HG02943 (cell line): ENCODE results near the gene DHX16.
A peak's percentile ranks its signal among the peaks of the same experiment; 100 is the strongest.
"Not testable (repeated sequence)": the region's sequence is repeated elsewhere in the genome, so short reads cannot be mapped to it uniquely, and the experiment has no call there.

Source experiments
- ATAC-seq: cut with Tn5 transposase; IDR thresholded peaks from one replicate; pipeline ENCODE4 v1.9.1; 2021; ENCODE audit warnings: mild to moderate bottlenecking, low read depth, moderate library complexity; ENCODE audit not compliant: unreplicated experiment

The DHX16 gene

GRCh38 chr6:30672445-30673253, at the start of gene DHX16:
Gene DHX16 (minus strand): TSS chr6:30673006. CDS start chr6:30672841, 165 bp downstream.
- ATAC-seq = peak; percentile 62

GRCh38 chr6:30722025-30722279, 49.1 kb upstream of the DHX16 start:
- not testable (repeated sequence) for ATAC-seq

DNA sequence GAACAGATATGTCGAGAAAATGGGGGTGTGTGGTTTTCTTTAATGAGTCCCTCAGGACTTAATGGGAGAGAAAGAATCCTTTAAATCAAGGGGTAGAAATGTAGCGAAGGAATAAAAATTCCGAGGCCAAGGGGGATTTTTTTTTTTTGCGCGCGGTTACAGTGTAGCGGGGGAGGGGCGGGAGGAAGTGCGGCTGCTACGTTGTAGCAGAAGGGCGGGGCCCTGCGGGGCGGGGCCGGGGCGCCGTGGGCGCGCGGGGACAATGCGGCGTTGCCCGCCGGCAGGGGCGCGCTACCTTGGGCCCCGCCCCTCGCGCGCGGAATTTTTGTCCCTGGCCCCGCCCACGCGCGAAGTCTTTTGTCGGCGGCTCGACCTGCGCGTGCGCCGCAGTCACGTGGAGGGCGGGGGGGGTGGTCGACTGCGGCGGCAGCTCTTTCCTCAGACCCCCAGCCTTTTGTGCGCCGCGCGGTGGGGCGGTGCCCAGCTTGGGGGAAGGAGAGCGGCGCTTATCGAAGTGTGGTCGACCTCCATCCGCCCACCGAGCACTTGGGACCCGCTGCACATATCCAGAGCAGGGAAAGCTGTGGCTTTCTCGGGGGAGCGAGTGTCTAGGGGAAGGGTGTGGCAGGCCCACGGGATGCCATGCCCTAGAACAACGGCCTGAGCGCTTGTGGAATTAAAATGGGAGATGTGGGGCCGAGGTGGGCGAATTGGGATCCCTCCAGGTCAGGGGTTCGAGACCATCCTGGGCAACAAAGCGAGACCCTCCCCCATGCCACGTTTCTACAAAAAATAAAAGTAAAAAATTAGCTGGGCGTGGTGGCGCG, 48.6 kb upstream of the DHX16 start:
- no peak for ATAC-seq

DNA sequence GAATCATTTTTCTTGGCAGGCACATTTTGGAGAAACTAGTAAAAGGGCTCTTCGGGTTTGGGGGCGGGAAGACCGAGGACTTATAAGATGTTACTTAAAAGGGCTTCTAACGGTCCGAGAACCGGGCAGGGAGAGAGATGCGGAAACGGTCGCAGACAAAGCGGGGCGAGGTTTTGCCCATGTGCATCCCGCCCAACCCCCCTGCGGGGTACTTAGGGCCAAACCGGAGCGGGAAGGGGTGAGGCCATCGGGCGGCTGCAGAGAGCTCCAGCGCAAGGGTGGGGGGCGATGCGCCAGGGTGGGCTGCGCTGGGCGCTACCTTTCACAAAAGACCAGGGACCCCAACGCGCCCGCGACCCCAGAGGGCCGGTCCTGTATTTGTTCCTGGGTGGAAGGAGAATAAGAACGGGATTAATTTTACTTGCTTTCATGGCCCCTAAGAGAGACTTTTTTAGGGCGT, 48.0 kb upstream of the DHX16 start:
- no peak for ATAC-seq

DNA sequence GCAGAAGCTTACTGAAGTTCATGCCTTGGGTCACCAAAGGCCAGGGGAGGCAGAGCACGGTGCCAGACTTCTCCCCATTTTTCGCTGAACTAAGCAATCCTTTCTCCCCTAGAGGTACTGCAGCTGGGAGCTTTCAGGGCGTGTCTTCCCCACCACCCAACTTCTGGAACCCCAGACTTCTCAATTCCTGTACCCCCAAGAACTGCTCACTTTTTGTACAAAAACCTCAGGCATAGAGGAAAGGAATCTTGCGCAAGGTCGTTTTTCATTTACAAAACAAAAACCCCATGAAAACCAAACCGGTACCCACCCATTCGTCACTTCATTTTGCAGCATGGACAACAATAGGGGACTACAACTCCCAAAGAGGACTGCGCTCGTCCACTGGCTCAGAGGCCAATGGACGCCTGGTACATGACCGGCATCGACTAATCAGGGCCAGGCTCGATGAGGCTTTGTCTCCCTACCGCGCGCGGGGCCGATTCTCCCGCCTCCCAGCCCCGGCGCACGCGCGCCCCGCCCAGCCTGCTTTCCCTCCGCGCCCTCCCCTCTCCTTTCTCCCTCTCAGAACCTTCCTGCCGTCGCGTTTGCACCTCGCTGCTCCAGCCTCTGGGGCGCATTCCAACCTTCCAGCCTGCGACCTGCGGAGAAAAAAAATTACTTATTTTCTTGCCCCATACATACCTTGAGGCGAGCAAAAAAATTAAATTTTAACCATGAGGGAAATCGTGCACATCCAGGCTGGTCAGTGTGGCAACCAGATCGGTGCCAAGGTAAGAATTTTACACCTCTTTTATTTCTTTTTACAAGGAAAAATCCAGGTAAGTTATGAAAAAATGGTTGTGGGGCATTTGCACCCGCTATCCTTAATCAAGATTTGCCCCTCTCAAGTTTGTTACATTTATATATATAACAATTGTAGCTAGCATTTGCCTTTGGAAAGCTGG, 47.3 kb upstream of the DHX16 start, which contains the start of gene TUBB:
TSS of gene TUBB (plus strand) at position 562 of the 947 bp plus-strand sequence. CDS start at position 717, 155 bp downstream.
- ATAC-seq = peak; percentile 24

DNA sequence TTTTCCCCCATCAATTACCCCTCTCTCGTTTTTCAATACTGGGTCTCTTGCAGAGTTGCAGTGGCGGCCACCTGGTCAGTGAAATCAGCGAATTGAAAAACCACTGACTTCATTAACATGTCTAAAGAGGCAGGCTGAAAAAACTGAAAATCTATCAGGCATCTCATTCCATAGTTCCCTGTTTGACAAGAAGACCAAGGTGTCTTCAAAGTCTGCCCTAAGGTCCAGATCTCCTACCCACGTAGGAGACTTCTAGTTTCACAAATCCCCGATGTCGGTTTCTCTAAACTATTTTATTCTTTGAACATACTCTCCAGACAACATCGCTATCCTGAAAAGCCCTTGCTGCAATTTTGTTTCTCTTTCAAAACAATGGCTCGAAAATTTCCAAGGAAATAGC, 46.5 kb upstream of the DHX16 start:
- ATAC-seq = no peak

- not testable (repeated sequence) for ATAC-seq
Measured at GRCh38 chr6:30717845-30718720, 45.3 kb upstream of the DHX16 start.

DNA sequence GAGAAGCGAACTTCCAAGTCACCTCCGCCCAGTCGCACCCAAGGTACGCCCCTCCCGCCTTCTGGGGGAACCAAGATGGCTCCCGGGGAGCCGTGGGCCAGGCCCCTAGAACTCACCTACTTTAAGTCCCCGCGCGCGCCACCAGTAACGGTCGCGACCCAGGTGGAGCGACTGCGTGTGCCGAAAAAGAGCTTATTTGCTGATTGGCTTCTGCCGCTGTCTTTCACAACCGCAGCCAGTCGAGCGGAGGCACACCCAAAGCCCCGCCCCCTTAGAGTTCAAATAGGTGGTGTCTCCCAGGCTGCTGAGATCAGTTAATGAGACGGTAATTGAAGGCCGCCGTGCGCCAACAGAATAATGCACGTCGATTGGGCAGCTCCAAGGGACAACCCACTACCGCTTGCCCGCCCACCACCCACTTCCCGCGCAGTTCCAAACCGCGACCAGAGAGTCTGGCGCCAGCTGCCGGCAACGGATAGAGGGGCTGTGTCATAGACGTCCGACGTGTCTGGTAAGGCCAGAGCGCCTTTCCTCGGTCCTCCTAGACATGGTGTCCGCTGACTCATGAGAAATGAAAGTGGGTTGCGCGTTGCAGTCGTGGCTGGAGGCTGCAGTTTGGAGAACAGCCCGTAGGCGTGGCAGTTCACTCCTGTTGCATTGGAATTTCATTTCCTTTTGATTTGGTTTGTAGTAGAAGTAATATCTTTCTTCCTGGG, 44.5 kb upstream of the DHX16 start, which contains the start of gene MDC1:
TSS of gene MDC1 (minus strand) at position 153 of the 716 bp plus-strand sequence. CDS start 2,106 bp downstream, outside the sequence.
- peak; percentile 65 for ATAC-seq

DNA sequence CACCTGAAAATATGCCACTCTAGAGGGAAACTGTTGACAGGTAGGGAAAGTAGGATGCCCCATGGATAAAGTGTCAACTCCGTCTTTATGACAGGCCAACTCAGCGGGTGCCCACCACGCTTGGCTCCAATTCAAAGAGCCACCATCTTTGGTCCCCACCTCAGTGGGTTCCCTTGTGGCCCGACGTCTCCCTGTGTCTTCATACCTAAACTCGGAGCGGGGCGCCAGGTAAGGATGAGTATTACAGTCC, 44.0 kb upstream of the DHX16 start:
- ATAC-seq = no peak

- ATAC-seq = no peak
Measured at GRCh38 chr6:30714263-30714662, 41.5 kb upstream of the DHX16 start.

- no peak for ATAC-seq
Measured at GRCh38 chr6:30712441-30712945, 39.7 kb upstream of the DHX16 start.

DNA sequence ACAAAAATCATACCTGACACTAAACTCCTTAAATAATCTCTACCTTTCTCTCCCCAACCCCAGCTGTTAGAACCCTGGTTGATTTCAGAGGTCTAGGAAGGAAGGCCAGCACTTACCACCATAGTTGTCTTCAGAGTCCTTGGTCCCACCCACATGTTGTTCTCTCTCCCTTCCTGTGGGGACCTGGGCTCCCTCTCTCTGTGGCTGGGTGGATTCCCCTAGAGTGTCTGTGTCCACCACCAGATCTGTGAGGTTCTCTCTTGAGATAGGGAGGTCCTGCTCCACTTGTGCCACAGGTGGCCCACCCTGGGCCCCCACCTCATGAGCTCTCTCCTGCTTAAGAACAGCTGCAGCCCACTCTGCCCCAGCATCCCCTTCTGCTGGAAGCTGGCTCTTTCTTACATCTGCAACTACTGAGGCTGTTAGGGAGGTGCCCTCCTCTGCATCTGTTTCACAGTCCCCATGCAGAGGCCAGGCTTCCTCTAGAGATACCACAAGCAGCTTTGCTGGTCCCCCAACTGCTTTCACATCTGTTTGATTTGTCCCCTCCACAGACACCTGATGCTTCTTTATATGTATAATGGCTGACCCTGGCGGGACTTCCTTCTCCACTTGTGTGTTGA, 39.1 kb upstream of the DHX16 start:
- ATAC-seq = no peak

GRCh38 chr6:30709101-30709868, 36.5 kb upstream of the DHX16 start:
- ATAC-seq = no peak

- no peak for ATAC-seq
Measured at GRCh38 chr6:30707281-30707850, 34.6 kb upstream of the DHX16 start.

GRCh38 chr6:30705620-30706019, 32.8 kb upstream of the DHX16 start:
- ATAC-seq = no peak

GRCh38 chr6:30703821-30704220, 31.0 kb upstream of the DHX16 start:
- ATAC-seq = no peak

DNA sequence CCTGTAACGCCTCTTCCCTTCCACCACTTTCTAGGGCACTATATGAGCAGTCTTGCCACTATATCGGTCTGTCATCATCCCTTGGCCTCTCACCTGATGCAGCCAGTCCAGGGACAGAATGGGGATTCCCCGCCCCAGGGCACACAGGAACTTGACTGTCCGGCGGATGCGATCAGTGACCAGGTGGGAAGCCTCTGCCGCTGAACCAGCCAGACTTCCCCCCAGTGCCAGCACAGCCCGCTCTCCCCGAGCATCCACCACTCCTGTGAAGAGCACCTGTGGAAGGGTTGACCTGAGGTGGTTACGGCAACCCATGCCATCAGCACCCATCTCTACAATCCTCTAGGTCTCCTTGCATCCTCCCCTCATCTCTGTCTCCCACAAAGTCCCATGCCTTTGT, 30.2 kb upstream of the DHX16 start:
- no peak for ATAC-seq
